Suprapubic skin (tissue), 4 donors: ENCODE results near the gene TXNL4A. TPM values are rescaled to one million over a fixed set of nuclear protein-coding genes. Genes with fewer than 3 reads are reported as not detected.

Experiments used
- DNase-seq, 2 donors: peaks; one replicate each; pipeline ENCODE4 v3.0.0-alpha.2; 2019; ENCODE audit warnings: low spot score in 2 of 2
- H3K27ac ChIP-seq: fragments of 200-600 bp; sonication (generic); one replicate; pipeline ENCODE4 v1.5.1; 2019
- H3K27me3 ChIP-seq: fragments of 200-600 bp; sonication (generic); one replicate; pipeline ENCODE4 v1.5.1; 2019
- H3K36me3 ChIP-seq: fragments of 200-600 bp; sonication (generic); one replicate; pipeline ENCODE4 v1.5.1; 2019
- H3K4me1 ChIP-seq: fragments of 200-600 bp; sonication (generic); one replicate; pipeline ENCODE4 v1.5.1; 2019
- H3K4me3 ChIP-seq: fragments of 200-600 bp; sonication (generic); one replicate; pipeline ENCODE4 v1.5.1; 2019; ENCODE audit warnings: mild to moderate bottlenecking
- H3K9me3 ChIP-seq: fragments of 200-600 bp; sonication (generic); one replicate; pipeline ENCODE4 v1.5.1; 2019
- EP300 ChIP-seq: sonication (generic); formaldehyde crosslinking; IDR thresholded peaks from one replicate; pipeline ENCODE4 v1.6.1; 2017; ENCODE audit warnings: antibody characterized with exemption
- POLR2A ChIP-seq, 2 donors: fragments of 450-650 bp; IDR thresholded peaks; one replicate each; pipeline ENCODE4 v1.6.1; 2017; ENCODE audit warnings: antibody characterized with exemption in 2 of 2, mild to moderate bottlenecking in 2 of 2, moderate library complexity in 2 of 2
- POLR2AphosphoS5 ChIP-seq, 3 donors: sonication (generic); formaldehyde crosslinking; IDR thresholded peaks; one replicate each; pipeline ENCODE4 v1.6.1; 2017; ENCODE audit warnings: antibody characterized with exemption in 3 of 3
- WGBS: methylation state at CpG from one replicate; pipeline ENCODE4 v1.1.5; 2018; 5-methylcytosine and 5-hydroxymethylcytosine counted together
- total RNA-seq, 4 donors: library from RNA; depleted of rRNA; stranded (reverse); fragments of >200 nt; gene quantifications; one replicate each; pipeline ENCODE4 v1.1.0, GENCODE V29; 2016
- TF ChIP-seq, protein P1 (sequence below), 2 donors: fragments of 200-600 bp in 1 of 2; fragments of 450-650 bp in 1 of 2; sonication (generic) in 1 of 2; IDR thresholded peaks; one replicate each; pipeline ENCODE4 v1.5.1; 2016 to 2019; ENCODE audit warnings: antibody characterized with exemption in 2 of 2, mild to moderate bottlenecking in 1 of 2, moderate library complexity in 1 of 2

TXNL4A gene
- total RNA-seq, 4 donors from 2014 or later = 20.6 to 35.0 (median 24.6) TPM

DNA sequence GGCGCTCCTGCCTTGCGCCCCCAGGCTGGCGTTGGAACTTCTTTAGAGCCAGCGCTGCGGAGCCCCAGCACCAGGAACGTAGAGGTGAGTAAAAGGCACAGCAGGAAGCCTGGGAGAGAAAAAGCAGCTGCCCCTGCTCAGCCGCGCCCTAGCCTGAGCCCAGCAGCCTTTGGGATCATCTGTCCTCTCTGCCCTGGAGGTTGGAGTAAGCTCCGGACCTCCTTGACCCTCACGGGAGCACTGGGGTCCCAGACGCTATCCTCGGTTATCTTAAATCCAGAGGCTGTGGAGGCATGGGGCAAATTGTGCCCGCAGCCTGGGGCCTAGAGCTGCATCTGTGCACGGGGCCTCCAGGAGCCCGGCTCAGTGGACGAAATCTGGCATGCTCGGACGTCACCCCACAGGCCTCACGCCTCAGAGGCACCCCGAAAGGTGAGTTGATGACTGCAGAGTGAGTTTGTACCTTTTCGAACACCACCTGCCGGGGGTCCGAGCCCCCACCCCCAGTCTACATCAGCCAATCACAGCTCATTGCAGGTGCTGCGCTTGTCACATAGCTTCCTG is 35.3 kb downstream of the TXNL4A start:
- no peak overlapping the region for H3K4me3 ChIP-seq
- WGBS = 94% methylated on average over 17 of the region's 24 CpGs

GRCh38 chr18:79952456-79952995 is 35.8 kb downstream of the TXNL4A start:
- Histone ChIP-seq H3K27me3 (no peaks in the 10 kb centered on the region), H3K9me3 (no peaks in the 10 kb centered on the region), H3K4me3 (peak overlapping the region; percentile 99), H3K27ac (peak overlapping the region; percentile 96), H3K36me3 (no peaks in the 10 kb centered on the region), H3K4me1 (peaks cover 48% of the 10 kb centered on the region)
- peak in 1 of 2 donors; percentile 81 for DNase-seq
- no peak for TF ChIP-seq POLR2A (IDR thresholded peaks at IDR 0.05)
- TF ChIP-seq, protein P1, sequence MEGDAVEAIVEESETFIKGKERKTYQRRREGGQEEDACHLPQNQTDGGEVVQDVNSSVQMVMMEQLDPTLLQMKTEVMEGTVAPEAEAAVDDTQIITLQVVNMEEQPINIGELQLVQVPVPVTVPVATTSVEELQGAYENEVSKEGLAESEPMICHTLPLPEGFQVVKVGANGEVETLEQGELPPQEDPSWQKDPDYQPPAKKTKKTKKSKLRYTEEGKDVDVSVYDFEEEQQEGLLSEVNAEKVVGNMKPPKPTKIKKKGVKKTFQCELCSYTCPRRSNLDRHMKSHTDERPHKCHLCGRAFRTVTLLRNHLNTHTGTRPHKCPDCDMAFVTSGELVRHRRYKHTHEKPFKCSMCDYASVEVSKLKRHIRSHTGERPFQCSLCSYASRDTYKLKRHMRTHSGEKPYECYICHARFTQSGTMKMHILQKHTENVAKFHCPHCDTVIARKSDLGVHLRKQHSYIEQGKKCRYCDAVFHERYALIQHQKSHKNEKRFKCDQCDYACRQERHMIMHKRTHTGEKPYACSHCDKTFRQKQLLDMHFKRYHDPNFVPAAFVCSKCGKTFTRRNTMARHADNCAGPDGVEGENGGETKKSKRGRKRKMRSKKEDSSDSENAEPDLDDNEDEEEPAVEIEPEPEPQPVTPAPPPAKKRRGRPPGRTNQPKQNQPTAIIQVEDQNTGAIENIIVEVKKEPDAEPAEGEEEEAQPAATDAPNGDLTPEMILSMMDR (IDR thresholded peaks at IDR 0.05) = no peak
- no peak for TF ChIP-seq POLR2AphosphoS5 (IDR thresholded peaks at IDR 0.05)
- 31% methylated on average over 39 of the region's 43 CpGs for WGBS

More for the DNA sequence above, 35.3 kb downstream of the TXNL4A start:
- TF ChIP-seq POLR2AphosphoS5 (IDR thresholded peaks at IDR 0.05) = no peak
- TF ChIP-seq, protein P1 (IDR thresholded peaks at IDR 0.05) = no peak
- TF ChIP-seq EP300 = no peak
- TF ChIP-seq POLR2A (IDR thresholded peaks at IDR 0.05) = no peak
- DNase-seq = peak; percentile 62 to 68
- Histone ChIP-seq H3K9me3 (no peaks in the 10 kb centered on the region), H3K27ac (no peak overlapping the region), H3K4me1 (peaks cover 43% of the 10 kb centered on the region), H3K27me3 (no peaks in the 10 kb centered on the region), H3K36me3 (no peaks in the 10 kb centered on the region)

GRCh38 chr18:79951545-79952455 is 36.6 kb downstream of the TXNL4A start, which contains the start of gene SLC66A2:
SLC66A2 (minus strand) TSS chr18:79951653; CDS start chr18:79950926, 727 bp downstream.
- H3K27me3 ChIP-seq = no peaks in the 10 kb centered on the region
- H3K36me3 ChIP-seq = no peaks in the 10 kb centered on the region
- WGBS = 0% methylated on average over 25 of the region's 126 CpGs
- peak within 1 kb of the TSS; percentile 96 for H3K27ac ChIP-seq
- peaks cover 56% of the 10 kb centered on the region for H3K4me1 ChIP-seq
- H3K4me3 ChIP-seq = peak within 1 kb of the TSS; percentile 99
- DNase-seq = peak; percentile 94
- H3K9me3 ChIP-seq = no peaks in the 10 kb centered on the region
- no peak for TF ChIP-seq POLR2AphosphoS5 (IDR thresholded peaks at IDR 0.05)
- TF ChIP-seq POLR2A (IDR thresholded peaks at IDR 0.05) = peak in 1 of 2 donors; percentile 58
- TF ChIP-seq, protein P1 (IDR thresholded peaks at IDR 0.05) = no peak
- TF ChIP-seq EP300 = no peak

DNA sequence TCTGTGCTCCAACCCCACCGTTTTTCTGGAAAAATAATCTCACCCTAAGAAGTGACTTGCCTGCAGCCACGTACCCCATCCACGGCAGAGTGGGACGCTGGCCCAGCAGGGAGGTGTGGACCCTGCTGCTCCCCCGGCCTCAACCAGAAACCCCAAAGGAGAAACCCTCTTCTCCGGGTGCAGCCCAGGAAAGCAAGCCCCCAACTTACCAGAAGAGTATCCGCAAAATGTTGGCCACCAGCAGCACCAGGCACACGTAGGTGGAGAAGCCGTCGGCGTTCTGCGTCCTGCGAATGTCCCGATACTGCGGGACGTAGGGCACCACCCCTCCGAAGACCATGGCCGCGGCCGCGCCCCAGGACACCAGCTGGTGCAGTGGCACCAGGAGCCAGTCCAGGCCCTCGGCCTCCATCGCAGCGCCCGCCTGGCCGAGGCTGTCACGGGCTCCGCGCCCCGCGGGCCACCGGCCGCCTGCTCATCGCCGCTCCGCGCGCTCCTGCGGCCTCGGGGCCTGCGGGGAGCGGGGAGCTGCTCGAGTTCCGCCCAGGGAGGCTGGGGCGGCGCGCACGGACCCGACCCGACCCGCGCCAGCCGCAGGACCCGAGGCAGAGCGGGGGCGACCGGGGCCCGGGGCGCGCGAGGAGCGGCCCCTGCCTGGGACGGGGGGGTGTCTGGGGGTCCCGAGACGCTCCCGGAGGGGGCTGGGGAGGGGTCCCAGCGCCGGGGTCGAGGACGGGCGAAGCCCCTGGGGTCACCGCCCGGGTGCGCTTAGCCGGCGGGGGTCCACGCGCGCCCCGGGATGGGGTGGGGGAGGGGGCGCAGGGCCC is 37.6 kb downstream of the TXNL4A start:
- Histone ChIP-seq H3K27me3 (no peaks in the 10 kb centered on the region), H3K36me3 (peaks cover under 1% of the 10 kb centered on the region), H3K27ac (peak overlapping the region; percentile 96), H3K4me3 (peak overlapping the region; percentile 99), H3K4me1 (peaks cover 66% of the 10 kb centered on the region), H3K9me3 (no peaks in the 10 kb centered on the region)
- 2% methylated on average over 42 of the region's 81 CpGs for WGBS
- DNase-seq = peak; percentile 73 to 78
- TF ChIP-seq EP300 (no peak), POLR2AphosphoS5 (IDR thresholded peaks at IDR 0.05) (no peak), POLR2A (IDR thresholded peaks at IDR 0.05) (no peak)
- TF ChIP-seq, protein P1 (IDR thresholded peaks at IDR 0.05) = no peak
